Measurements from ENCODE around the gene POLL.

The POLL gene

DNA sequence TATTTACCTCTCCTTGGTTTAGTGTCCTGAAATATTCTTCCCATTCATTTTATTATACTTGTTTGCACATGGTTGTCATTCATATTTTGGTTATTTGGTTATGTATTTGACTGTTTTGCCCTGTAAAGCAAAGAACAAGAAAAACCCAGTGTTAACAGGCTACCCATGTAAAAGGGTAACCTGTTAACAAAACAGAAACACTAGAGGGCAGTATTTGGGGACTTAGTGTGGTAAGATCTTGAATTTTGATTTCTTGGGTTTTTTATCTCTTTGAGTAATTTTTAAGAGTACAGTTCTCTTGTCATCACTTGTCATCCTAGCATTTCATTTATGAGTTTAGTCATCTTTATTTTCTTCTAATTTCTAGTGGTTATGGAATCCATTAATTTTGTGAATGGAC, 51.3 kb downstream of the POLL start:
- H3K4me3 ChIP-seq: no peak overlapping the region
- H3K4me2 ChIP-seq: no peak overlapping the region
- no peaks in the 10 kb centered on the region for H3K27me3 ChIP-seq
- H3K36me3 ChIP-seq: peaks cover 42% of the 10 kb centered on the region
- no peak for TF ChIP-seq Cebpa-rat (IDR thresholded peaks at IDR 0.05)
- H3K9me3 ChIP-seq: no peaks in the 10 kb centered on the region
- no peak overlapping the region for H3K27ac ChIP-seq
- no peak overlapping the region for H3K9ac ChIP-seq
- no peaks in the 10 kb centered on the region for H3K4me1 ChIP-seq
- no peaks in the 10 kb centered on the region for H4K20me1 ChIP-seq

DNA sequence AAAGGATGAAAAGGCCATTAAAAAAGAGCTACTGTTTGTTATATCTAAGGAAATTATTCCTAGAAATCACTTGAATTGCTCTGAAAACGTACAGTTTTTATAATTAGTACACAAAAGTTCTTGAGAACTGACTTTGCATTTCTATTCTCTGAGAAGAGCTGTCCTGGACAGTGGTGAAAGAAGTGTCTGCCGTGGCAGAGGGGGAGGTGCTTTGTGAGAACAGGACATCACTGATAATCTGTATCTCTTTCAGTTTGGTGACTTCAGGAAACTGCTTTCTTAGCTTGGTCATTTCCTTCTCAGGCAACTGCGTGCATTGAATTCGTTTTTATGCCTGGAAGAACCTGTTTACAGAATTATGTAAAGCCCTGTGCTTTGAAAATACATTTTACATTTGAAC, 52.1 kb downstream of the POLL start:
- Histone ChIP-seq H3K27ac (no peak overlapping the region), H3K4me1 (no peaks in the 10 kb centered on the region), H3K36me3 (peaks cover 42% of the 10 kb centered on the region), H3K27me3 (no peaks in the 10 kb centered on the region), H3K4me3 (no peak overlapping the region), H3K9me3 (no peaks in the 10 kb centered on the region), H4K20me1 (no peaks in the 10 kb centered on the region), H3K4me2 (no peak overlapping the region), H3K9ac (no peak overlapping the region)
- TF ChIP-seq Cebpa-rat (IDR thresholded peaks at IDR 0.05): no peak

DNA sequence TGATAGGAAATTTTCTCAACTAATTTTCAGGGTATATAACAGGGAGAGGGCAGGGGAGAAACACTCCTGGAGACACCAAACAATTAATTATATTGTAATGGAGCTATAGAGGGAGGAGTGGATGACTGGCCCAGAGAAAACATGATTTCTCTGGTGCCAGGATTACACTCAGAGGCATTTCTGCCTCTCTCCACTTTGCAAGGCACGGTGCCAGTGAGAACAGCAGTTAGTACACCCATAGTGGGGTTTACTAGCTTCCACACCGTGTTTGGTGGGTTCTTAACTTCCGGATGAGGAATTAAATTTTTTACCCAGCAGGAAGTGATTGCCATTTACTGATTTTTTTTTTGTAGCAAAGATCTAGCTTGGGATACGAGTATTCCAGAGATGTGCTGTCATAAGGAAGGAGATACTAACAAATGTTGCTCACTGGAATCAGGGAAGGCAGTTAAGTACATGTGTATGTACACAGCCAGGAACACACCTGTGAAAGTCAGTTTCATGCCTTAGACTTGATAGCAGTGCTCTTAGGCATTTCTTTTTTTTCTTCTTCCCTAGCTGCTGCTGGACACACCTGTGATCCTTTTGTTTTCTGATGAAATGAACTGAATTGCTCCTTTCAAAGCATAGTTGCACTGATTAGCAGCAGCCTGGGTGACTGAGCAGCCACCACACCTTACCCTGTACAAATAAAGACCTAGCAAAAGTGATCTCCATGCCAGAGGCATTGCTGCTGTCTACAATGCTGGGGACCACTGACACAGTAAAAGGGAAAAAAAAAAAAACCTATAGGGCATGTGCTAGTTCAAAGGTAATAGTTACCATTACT, 58.1 kb downstream of the POLL start:
- Histone ChIP-seq H4K20me1 (no peaks in the 10 kb centered on the region), H3K36me3 (peaks cover 24% of the 10 kb centered on the region), H3K4me2 (no peak overlapping the region), H3K9me3 (no peaks in the 10 kb centered on the region), H3K9ac (no peak overlapping the region), H3K27ac (no peak overlapping the region), H3K4me1 (no peaks in the 10 kb centered on the region), H3K27me3 (no peaks in the 10 kb centered on the region), H3K4me3 (no peak overlapping the region)
- no peak for TF ChIP-seq Cebpa-rat (IDR thresholded peaks at IDR 0.05)

DNA sequence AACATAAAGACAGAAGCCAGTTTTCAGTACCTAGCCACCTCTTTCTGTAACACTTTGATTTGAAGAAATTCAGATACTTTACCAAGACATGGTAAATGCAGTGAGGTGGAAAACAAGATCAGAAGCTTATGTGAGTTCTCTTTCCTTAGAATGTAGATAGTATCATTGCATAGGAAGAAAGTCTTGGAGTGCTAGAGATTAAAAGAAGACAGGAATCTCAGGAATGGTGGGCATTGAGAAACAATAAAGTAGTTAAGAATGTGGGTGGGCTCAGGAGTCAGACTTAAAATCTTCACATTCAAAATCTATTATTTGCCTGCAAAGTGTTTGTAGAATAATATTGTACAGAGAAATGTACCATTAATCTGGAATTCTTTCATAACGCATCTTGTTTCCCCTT, 58.9 kb downstream of the POLL start:
- no peak for TF ChIP-seq Cebpa-rat (IDR thresholded peaks at IDR 0.05)
- H3K9me3 ChIP-seq: no peaks in the 10 kb centered on the region
- H3K4me3 ChIP-seq: no peak overlapping the region
- H4K20me1 ChIP-seq: no peaks in the 10 kb centered on the region
- peaks cover 19% of the 10 kb centered on the region for H3K36me3 ChIP-seq
- H3K27ac ChIP-seq: no peak overlapping the region
- H3K4me1 ChIP-seq: no peaks in the 10 kb centered on the region
- no peak overlapping the region for H3K4me2 ChIP-seq
- no peaks in the 10 kb centered on the region for H3K27me3 ChIP-seq
- no peak overlapping the region for H3K9ac ChIP-seq
